ENCODE measurements around the gene MED29. TPM values are rescaled to one million over a fixed set of nuclear protein-coding genes. Genes with fewer than 3 reads are reported as not detected.

The MED29 gene
- total RNA-seq, 1 donor from 2014 or later = 28.2 TPM

GRCh38 chr19:39397360-39398296 is 6.5 kb downstream of the MED29 start:
- peaks cover 6% of the 10 kb centered on the region for H3K27me3 Mint-ChIP-seq (ENCODE audit: insufficient read depth, low read depth)
- no peak overlapping the region for H3K4me2 ChIP-seq
- no peak overlapping the region for H3K27ac ChIP-seq

GRCh38 chr19:39398297-39398864 is 7.2 kb downstream of the MED29 start:
- H3K79me2 ChIP-seq (ENCODE audit: low read depth) = peaks cover 2% of the 10 kb centered on the region
- peaks cover 4% of the 10 kb centered on the region for H3K4me1 ChIP-seq
- H2AFZ ChIP-seq (replicated peaks) = no peak overlapping the region
- no peak for DNase-seq (ENCODE audit: low spot score)
- H3K4me2 ChIP-seq = no peak overlapping the region
- Mint-ChIP-seq H3K4me1 (peaks cover 24% of the 10 kb centered on the region), H3K4me3 (no peak overlapping the region), H3K9me3 (no peaks in the 10 kb centered on the region), H3K27ac (peak overlapping the region; percentile 53), H3K36me3 (peaks cover 13% of the 10 kb centered on the region), H3K27me3 (ENCODE audit: insufficient read depth, low read depth) (peaks cover 6% of the 10 kb centered on the region)
- H3K9ac ChIP-seq = no peak overlapping the region
- H3F3A ChIP-seq (ENCODE audit: low read depth) = peaks cover 45% of the 10 kb centered on the region
- no peaks in the 10 kb centered on the region for H3K36me3 ChIP-seq
- H4K20me1 ChIP-seq (ENCODE audit: low read depth) = peaks cover 9% of the 10 kb centered on the region
- TF ChIP-seq EZH2phosphoT487 (IDR thresholded peaks at IDR 0.05) = no peak
- no peak for TF ChIP-seq CTCF (IDR thresholded peaks at IDR 0.05)
- no peak overlapping the region for H3K4me3 ChIP-seq
- H3K27me3 ChIP-seq = no peaks in the 10 kb centered on the region
- no peak overlapping the region for H3K27ac ChIP-seq
- H3K9me3 ChIP-seq (ENCODE audit: low read depth) = no peaks in the 10 kb centered on the region

More at GRCh38 chr19:39397360-39398296, 6.5 kb downstream of the MED29 start:
- Mint-ChIP-seq H3K4me1 (peaks cover 21% of the 10 kb centered on the region), H3K4me3 (no peak overlapping the region), H3K36me3 (peaks cover 15% of the 10 kb centered on the region), H3K27ac (peak overlapping the region; percentile 53), H3K9me3 (no peaks in the 10 kb centered on the region)
- H3K4me1 ChIP-seq = peaks cover 4% of the 10 kb centered on the region
- no peak overlapping the region for H3K9ac ChIP-seq
- H2AFZ ChIP-seq (replicated peaks) = no peak overlapping the region
- no peaks in the 10 kb centered on the region for H3K27me3 ChIP-seq
- TF ChIP-seq EZH2phosphoT487 (IDR thresholded peaks at IDR 0.05) (no peak), CTCF (IDR thresholded peaks at IDR 0.05) (peak; percentile 87), EZH2 (IDR thresholded peaks at IDR 0.05) (no peak)
- peak; percentile 89 for DNase-seq (ENCODE audit: low spot score)
- no peak overlapping the region for H3K4me3 ChIP-seq
- peaks cover 38% of the 10 kb centered on the region for H3F3A ChIP-seq (ENCODE audit: low read depth)
- no peaks in the 10 kb centered on the region for H3K36me3 ChIP-seq
- H4K20me1 ChIP-seq (ENCODE audit: low read depth) = peaks cover 10% of the 10 kb centered on the region
- no peaks in the 10 kb centered on the region for H3K9me3 ChIP-seq (ENCODE audit: low read depth)
- peaks cover 8% of the 10 kb centered on the region for H3K79me2 ChIP-seq (ENCODE audit: low read depth)

- Histone ChIP-seq H4K20me1 (ENCODE audit: low read depth) (peaks cover 9% of the 10 kb centered on the region), H3K4me2 (no peak overlapping the region), H3K27me3 (no peaks in the 10 kb centered on the region), H3K9ac (no peak overlapping the region), H3K9me3 (ENCODE audit: low read depth) (no peaks in the 10 kb centered on the region), H3K27ac (no peak overlapping the region), H3K79me2 (ENCODE audit: low read depth) (no peaks in the 10 kb centered on the region), H2AFZ (replicated peaks) (no peak overlapping the region), H3F3A (ENCODE audit: low read depth) (peaks cover 55% of the 10 kb centered on the region), H3K4me3 (no peak overlapping the region), H3K36me3 (no peaks in the 10 kb centered on the region), H3K4me1 (peaks cover 10% of the 10 kb centered on the region)
- Mint-ChIP-seq H3K27me3 (ENCODE audit: insufficient read depth, low read depth) (peaks cover 10% of the 10 kb centered on the region), H3K36me3 (peaks cover 7% of the 10 kb centered on the region), H3K4me3 (peak overlapping the region; percentile 0), H3K27ac (no peak overlapping the region), H3K9me3 (no peaks in the 10 kb centered on the region), H3K4me1 (peaks cover 27% of the 10 kb centered on the region)
- TF ChIP-seq EZH2phosphoT487 (IDR thresholded peaks at IDR 0.05) (no peak), CTCF (IDR thresholded peaks at IDR 0.05) (no peak), EZH2 (IDR thresholded peaks at IDR 0.05) (no peak)
- DNase-seq (ENCODE audit: low spot score) = no peak
Observed at GRCh38 chr19:39399668-39400050, 8.5 kb downstream of the MED29 start.
